Liver (tissue), 9 donors: ENCODE results near the gene CKM. TPM values are rescaled to one million over a fixed set of nuclear protein-coding genes. Genes with fewer than 3 reads are reported as not detected.
"Not testable (repeated sequence)": the region's sequence is repeated elsewhere in the genome, so short reads cannot be mapped to it uniquely, and the experiment has no call there.

ENCODE experiments used
- DNase-seq: peaks from one replicate; pipeline ENCODE4 v3.0.0-alpha.2; 2017; ENCODE audit warnings: low spot score
- H3K27ac ChIP-seq, 2 donors: one replicate each; pipeline ENCODE4 v1.7.0; 2013; ENCODE audit warnings: inconsistent platforms in 2 of 2, low read length in 2 of 2, control low read depth in 1 of 2, low read depth in 1 of 2, mild to moderate bottlenecking in 1 of 2
- H3K27me3 ChIP-seq, 4 donors: one replicate each; pipeline versions ENCODE4 v1.6.1 to v1.7.0; 2013; ENCODE audit warnings: low read length in 3 of 4, inconsistent platforms in 1 of 4, mild to moderate bottlenecking in 1 of 4, moderate library complexity in 1 of 4; ENCODE audit not compliant: control insufficient read depth in 4 of 4, insufficient read depth in 4 of 4
- H3K36me3 ChIP-seq, 4 donors: one replicate each; pipeline versions ENCODE4 v1.6.1 to v1.7.0; 2013; ENCODE audit warnings: low read length in 3 of 4, mild to moderate bottlenecking in 3 of 4, low read depth in 1 of 4, moderate library complexity in 1 of 4; ENCODE audit not compliant: control insufficient read depth in 4 of 4, insufficient read depth in 3 of 4
- H3K4me1 ChIP-seq, 4 donors: one replicate each; pipeline versions ENCODE4 v1.6.1 to v1.7.0; 2013; ENCODE audit warnings: low read length in 3 of 4, mild to moderate bottlenecking in 3 of 4, moderate library complexity in 1 of 4; ENCODE audit not compliant: control insufficient read depth in 4 of 4, insufficient read depth in 4 of 4
- H3K4me3 ChIP-seq, 3 donors: one replicate each; pipeline versions ENCODE4 v1.6.1 to v1.7.0; 2013; ENCODE audit warnings: low read length in 3 of 3, control low read depth in 1 of 3, low read depth in 1 of 3, mild to moderate bottlenecking in 1 of 3
- H3K9ac ChIP-seq, 2 donors: one replicate each; pipeline ENCODE4 v1.7.0; 2013; ENCODE audit warnings: low read length in 2 of 2, mild to moderate bottlenecking in 2 of 2, moderate library complexity in 2 of 2, control low read depth in 1 of 2, low read depth in 1 of 2
- H3K9me3 ChIP-seq, 4 donors: one replicate each; pipeline versions ENCODE4 v1.6.1 to v1.7.0; 2013; ENCODE audit warnings: low read length in 3 of 4; ENCODE audit not compliant: control insufficient read depth in 4 of 4
- ATF3 ChIP-seq: IDR thresholded peaks from 2 replicates; pipeline ENCODE4 v1.6.1; 2016; ENCODE audit warnings: antibody characterized with exemption
- CTCF ChIP-seq: fragments of 150-350 bp; IDR thresholded peaks from 2 replicates; pipeline ENCODE4 v1.5.1; 2017; ENCODE audit warnings: improper control_type of control experiment, low read depth, low read length; ENCODE audit not compliant: missing input control
- EGR1 ChIP-seq, 2 donors: IDR thresholded peaks; 2 replicates each; pipeline ENCODE4 v1.6.1; 2016 to 2018; ENCODE audit warnings: antibody characterized with exemption in 2 of 2, low read depth in 2 of 2
- FOXA1 ChIP-seq: IDR thresholded peaks from 2 replicates; pipeline ENCODE4 v1.6.1; 2016; ENCODE audit warnings: antibody characterized with exemption
- FOXA2 ChIP-seq: IDR thresholded peaks from 2 replicates; pipeline ENCODE4 v1.6.1; 2016; ENCODE audit warnings: antibody characterized with exemption
- GABPA ChIP-seq, 2 donors: IDR thresholded peaks in 1 of 2; conservative IDR thresholded peaks in 1 of 2; 2 replicates each; pipeline ENCODE4 v1.6.1; 2016; ENCODE audit warnings: antibody characterized with exemption in 2 of 2, mild to moderate bottlenecking in 1 of 2, moderate library complexity in 1 of 2
- HNF4A ChIP-seq, 2 donors: conservative IDR thresholded peaks; 2 replicates each; pipeline ENCODE4 v1.6.1; 2016; ENCODE audit warnings: antibody characterized with exemption in 2 of 2, mild to moderate bottlenecking in 2 of 2
- HNF4G ChIP-seq: IDR thresholded peaks from 2 replicates; pipeline ENCODE4 v1.6.1; 2016; ENCODE audit warnings: antibody characterized with exemption
- JUND ChIP-seq, 2 donors: IDR thresholded peaks; 2 replicates each; pipeline ENCODE4 v1.6.1; 2016; ENCODE audit warnings: antibody characterized with exemption in 2 of 2
- MAX ChIP-seq: IDR thresholded peaks from 2 replicates; pipeline ENCODE4 v1.6.1; 2016; ENCODE audit warnings: antibody characterized with exemption
- NR2F2 ChIP-seq: IDR thresholded peaks from 2 replicates; pipeline ENCODE4 v1.6.1; 2016; ENCODE audit warnings: antibody characterized with exemption
- RAD21 ChIP-seq, 2 donors: IDR thresholded peaks; 2 replicates each; pipeline ENCODE4 v1.6.1; 2016; ENCODE audit warnings: antibody characterized with exemption in 2 of 2, mild to moderate bottlenecking in 2 of 2
- REST ChIP-seq: IDR thresholded peaks from 2 replicates; pipeline ENCODE4 v1.6.1; 2016; ENCODE audit warnings: antibody characterized with exemption, mild to moderate bottlenecking
- RXRA ChIP-seq, 2 donors: IDR thresholded peaks; 2 replicates each; pipeline ENCODE4 v1.6.1; 2017 to 2018; ENCODE audit warnings: antibody characterized with exemption in 2 of 2, mild to moderate bottlenecking in 1 of 2
- SP1 ChIP-seq: IDR thresholded peaks from 2 replicates; pipeline ENCODE4 v1.6.1; 2018; ENCODE audit warnings: antibody characterized with exemption, mild to moderate bottlenecking
- TAF1 ChIP-seq: conservative IDR thresholded peaks from 2 replicates; pipeline ENCODE4 v1.6.1; 2016; ENCODE audit warnings: antibody characterized with exemption, mild to moderate bottlenecking
- YY1 ChIP-seq: IDR thresholded peaks from 2 replicates; pipeline ENCODE4 v1.6.1; 2016; ENCODE audit warnings: antibody characterized with exemption, mild to moderate bottlenecking
- ZBTB33 ChIP-seq: IDR thresholded peaks from 2 replicates; pipeline ENCODE4 v1.6.1; 2016; ENCODE audit warnings: antibody characterized with exemption
- WGBS: extraction: QIAGEN DNeasy Blood & Tissue Kit; methylation state at CpG from one replicate; pipeline ENCODE4 v1.1.7; 2013; 5-methylcytosine and 5-hydroxymethylcytosine counted together
- polyA plus RNA-seq, 2 donors: library from polyadenylated mRNA; stranded (reverse) in 1 of 2; unstranded in 1 of 2; fragments of 200-250 nt in 1 of 2; fragments of >200 nt in 1 of 2; fragmentation: Nextera tagmentation in 1 of 2; extraction: Ambion mirVana in 1 of 2; gene quantifications; one replicate each; pipeline versions ENCODE4 v1.2.1 to v1.2.3, GENCODE V29; 2013 to 2015
- total RNA-seq, 2 donors: library from RNA; depleted of rRNA; stranded (reverse); fragments of >200 nt; gene quantifications; one replicate each; pipeline ENCODE4 v1.2.3, GENCODE V29; 2014
- donor health status: healthy.
- donor health status: healthy.
- donor health status: healthy.
- donor health status: healthy.
- donor health status: healthy.

Gene CKM
- total and polyA plus RNA-seq, 4 donors, result 0.05 to 0.37 (median 0.17) TPM; not detected in 1

- not testable (repeated sequence) for H3K9ac ChIP-seq, H3K27me3 ChIP-seq, DNase-seq, H3K9me3 ChIP-seq
- peak in 1 of 2 donors; percentile 44 for TF ChIP-seq RAD21 (IDR thresholded peaks at IDR 0.05)
- Histone ChIP-seq H3K4me1 (peaks cover 8 to 41% (median 26%) of the 10 kb centered on the region in 4 donors), H3K36me3 (peaks cover 0 to 23% (median 8%) of the 10 kb centered on the region in 4 donors), H3K27ac (peak overlapping the region in 1 of 2 donors; percentile 70), H3K4me3 (peak overlapping the region in 1 of 3 donors; percentile 10)
- whole genome bisulfite sequencing, result 73% methylated on average over 13 of the region's 13 CpGs
Observed at GRCh38 chr19:45269939-45270338, 52.7 kb downstream of the CKM start.

GRCh38 chr19:45267296-45267695 is 55.4 kb downstream of the CKM start:
- peaks cover 0 to 21% (median 15%) of the 10 kb centered on the region in 4 donors for H3K4me1 ChIP-seq
- TF ChIP-seq FOXA2 (no peak), RXRA (IDR thresholded peaks at IDR 0.05) (no peak), CTCF (no peak), NR2F2 (no peak), ZBTB33 (no peak), HNF4A (conservative IDR thresholded peaks at IDR 0.05) (no peak), HNF4G (no peak), YY1 (no peak), GABPA (IDR thresholded peaks at IDR 0.05 in 1 of 2, conservative IDR thresholded peaks at IDR 0.05 in 1 of 2) (no peak), MAX (no peak), REST (no peak), TAF1 (no peak), FOXA1 (no peak), RAD21 (IDR thresholded peaks at IDR 0.05) (no peak), ATF3 (no peak), JUND (IDR thresholded peaks at IDR 0.05) (no peak), EGR1 (IDR thresholded peaks at IDR 0.05; ENCODE audit: low read depth in 2 of 2) (no peak), SP1 (no peak)
- no peak overlapping the region for H3K27ac ChIP-seq
- H3K9me3 ChIP-seq, result no peaks in the 10 kb centered on the region
- 95% methylated on average over 12 of the region's 12 CpGs for WGBS
- H3K4me3 ChIP-seq, result no peak overlapping the region
- peaks cover 0 to 23% (median 9%) of the 10 kb centered on the region in 4 donors for H3K36me3 ChIP-seq
- no peak for DNase-seq
- no peaks in the 10 kb centered on the region for H3K27me3 ChIP-seq
- H3K9ac ChIP-seq, result no peak overlapping the region
